HCT116 (cell line): ENCODE measurements around the gene ITGA11. TPM values are rescaled to one million over a fixed set of nuclear protein-coding genes. Genes with fewer than 3 reads are reported as not detected.

ENCODE experiments used
- ATAC-seq: fragments of 200-7000 bp; cut with Tn5 transposase; 2 replicates; pipeline ENCODE4 v1.9.1; 2020; ENCODE audit warnings: mild to moderate bottlenecking, moderate library complexity
- BruUV-seq: library from RNA; stranded (reverse); fragments of 400-500 nt; replicated peaks from 2 replicates; lab custom pipeline; 2021; lab: Mats Ljungman, UMichigan
- CTCF ChIA-PET: fragments of 300-600 bp; sonication (Branson Sonifier 250); formaldehyde crosslinking; loops from one replicate; lab custom pipeline; 2021; ENCODE audit warnings: antibody characterized with exemption; lab: Charles Lee
- POLR2A ChIA-PET: fragments of 300-600, 350-600 bp; sonication (Branson Sonifier 250); formaldehyde crosslinking; loops from one replicate; lab custom pipeline; 2021; ENCODE audit warnings: antibody characterized with exemption; lab: Charles Lee
- RAD21 ChIA-PET, 2 experiments: fragments of 300-600 bp; sonication (Branson Sonifier 250); formaldehyde crosslinking; loops; one replicate each; lab custom pipeline; 2023; ENCODE audit warnings: low total read pairs in 2 of 2; ENCODE audit not compliant: uncharacterized antibody in 2 of 2, unreplicated experiment in 2 of 2, low non-redundant PET in 1 of 2; lab: Charles Lee
- DNase-seq: peaks from one replicate; pipeline ENCODE4 v3.0.0-alpha.2; 2010; ENCODE audit warnings: low read depth, low spot score
- H2AFZ ChIP-seq: fragments of 200-600 bp; shearing (Covaris generic), sonication (generic); 2 replicates; pipeline ENCODE4 v1.6.1; 2017; ENCODE audit warnings: low read depth, mixed run types, mixed read lengths, antibody characterized with exemption, low read length; ENCODE audit not compliant: poor library complexity, severe bottlenecking
- H3K27ac ChIP-seq: 2 replicates; pipeline ENCODE4 v1.5.1; 2012; ENCODE audit warnings: low read depth, low read length
- H3K27me3 ChIP-seq: fragments of 200-600 bp; sonication (generic); 2 replicates; pipeline ENCODE4 v1.6.1; 2016; ENCODE audit warnings: mixed run types, low read length, mixed read lengths; ENCODE audit not compliant: insufficient read depth
- H3K36me3 ChIP-seq, 2 experiments: fragments of 200-500 bp in 1 of 2; fragments of 200-600 bp in 1 of 2; sonication (Bioruptor generic) in 1 of 2; sonication (generic) in 1 of 2; 2 replicates each; pipeline versions ENCODE4 v1.5.1 to v1.6.1; 2014 to 2016; ENCODE audit warnings: low read length in 2 of 2, inconsistent platforms in 1 of 2, mixed read lengths in 1 of 2, mixed run types in 1 of 2; ENCODE audit not compliant: insufficient read depth in 2 of 2, control insufficient read depth in 1 of 2
- H3K4me1 ChIP-seq, 2 experiments: fragments of 200-600 bp in 1 of 2; sonication (generic) in 1 of 2; 2 replicates each; pipeline versions ENCODE4 v1.5.1 to v1.6.1; 2012 to 2017; ENCODE audit warnings: low read length in 2 of 2, inconsistent platforms in 1 of 2, mild to moderate bottlenecking in 1 of 2, mixed read lengths in 1 of 2, mixed run types in 1 of 2, moderate library complexity in 1 of 2; ENCODE audit not compliant: insufficient read depth in 2 of 2, control insufficient read depth in 1 of 2
- H3K4me2 ChIP-seq: fragments of 200-600 bp; sonication (generic); 2 replicates; pipeline ENCODE4 v1.6.1; 2017; ENCODE audit warnings: mixed run types, low read length, mixed read lengths
- H3K4me3 ChIP-seq, 2 experiments: fragments of 200-600 bp in 1 of 2; sonication (generic) in 1 of 2; replicated peaks in 1 of 2; 2 replicates each; pipeline ENCODE4 v1.5.1; 2011 to 2016; ENCODE audit warnings: low read length in 2 of 2, control low read depth in 1 of 2, low read depth in 1 of 2, mild to moderate bottlenecking in 1 of 2, mixed read lengths in 1 of 2, mixed run types in 1 of 2
- H3K79me2 ChIP-seq: fragments of 200-600 bp; sonication (generic); 2 replicates; pipeline ENCODE4 v1.6.1; 2017; ENCODE audit warnings: mild to moderate bottlenecking, mixed run types, low read length, moderate library complexity, mixed read lengths; ENCODE audit not compliant: insufficient read depth
- H3K9ac ChIP-seq: fragments of 200-600 bp; sonication (generic); 2 replicates; pipeline ENCODE4 v1.6.1; 2016; ENCODE audit warnings: low read length, mixed read lengths
- H3K9me2 ChIP-seq: fragments of 200-600 bp; sonication (generic), shearing (Covaris generic); 2 replicates; pipeline ENCODE4 v1.6.1; 2017; ENCODE audit warnings: mixed run types, mild to moderate bottlenecking, moderate library complexity; ENCODE audit not compliant: insufficient read depth
- H3K9me3 ChIP-seq, 2 experiments: fragments of 200-500 bp in 1 of 2; fragments of 200-600 bp in 1 of 2; sonication (Bioruptor generic) in 1 of 2; sonication (generic) in 1 of 2; 2 replicates each; pipeline ENCODE4 v1.6.1; 2014 to 2017; ENCODE audit warnings: low read length in 2 of 2, mixed read lengths in 2 of 2, inconsistent platforms in 1 of 2, low read depth in 1 of 2, mild to moderate bottlenecking in 1 of 2, mixed run types in 1 of 2, moderate library complexity in 1 of 2; ENCODE audit not compliant: control insufficient read depth in 1 of 2, insufficient read depth in 1 of 2
- H4K20me1 ChIP-seq: fragments of 200-600 bp; sonication (generic), shearing (Covaris generic); 2 replicates; pipeline ENCODE4 v1.6.1; 2017; ENCODE audit warnings: mixed run types, mild to moderate bottlenecking, moderate library complexity; ENCODE audit not compliant: insufficient read depth
- CBX3 ChIP-seq: IDR thresholded peaks from 2 replicates; pipeline ENCODE4 v1.6.1; 2012; ENCODE audit warnings: low read depth
- CEBPB ChIP-seq: IDR thresholded peaks from 2 replicates; pipeline ENCODE4 v1.6.1; 2012; ENCODE audit warnings: low read depth
- EGR1 ChIP-seq: IDR thresholded peaks from 2 replicates; pipeline ENCODE4 v1.6.1; 2012; ENCODE audit warnings: low read depth
- EZH2 ChIP-seq: fragments of 200-600 bp; sonication (generic); IDR thresholded peaks from 2 replicates; pipeline ENCODE4 v1.6.1; 2017; ENCODE audit warnings: antibody characterized with exemption, mixed run types
- JUND ChIP-seq: IDR thresholded peaks from 2 replicates; pipeline ENCODE4 v1.6.1; 2012
- POLR2AphosphoS5 ChIP-seq: IDR thresholded peaks from 2 replicates; pipeline ENCODE4 v1.6.1; 2011; ENCODE audit warnings: mild to moderate bottlenecking, low read depth, low read length, moderate library complexity
- SIN3A ChIP-seq: IDR thresholded peaks from 2 replicates; pipeline ENCODE4 v1.6.1; 2012; ENCODE audit warnings: low read depth
- SP1 ChIP-seq: IDR thresholded peaks from 2 replicates; pipeline ENCODE4 v1.6.1; 2012; ENCODE audit warnings: low read depth
- SRF ChIP-seq: IDR thresholded peaks from 2 replicates; pipeline ENCODE4 v1.6.1; 2012; ENCODE audit warnings: low read depth
- YY1 ChIP-seq: IDR thresholded peaks from 2 replicates; pipeline ENCODE4 v1.6.1; 2011; ENCODE audit warnings: low read length, low read depth, moderate library complexity, mild to moderate bottlenecking; ENCODE audit not compliant: insufficient replicate concordance; ENCODE audit errors: extremely low read depth
- ZFX ChIP-seq: fragments of 450-650 bp; IDR thresholded peaks from 2 replicates; pipeline ENCODE4 v1.6.1; 2017
- ZNF274 ChIP-seq: fragments of 200-500 bp; sonication (Bioruptor generic); IDR thresholded peaks from 2 replicates; pipeline ENCODE4 v1.6.1; 2014; ENCODE audit warnings: mild to moderate bottlenecking, low read depth, low read length, inconsistent platforms
- intact Hi-C: fragments of 100-400 bp; cut with micrococcal nuclease; formaldehyde crosslinking; loops from 2 replicates; pipeline ENCODE4 v1.10.0; 2022
- total RNA-seq: library from RNA; stranded (reverse); gene quantifications from one replicate; pipeline ENCODE4 v1.2.1, GENCODE V29; 2021; ENCODE audit not compliant: unreplicated experiment
- TF ChIP-seq, protein P1 (sequence below): IDR thresholded peaks from 2 replicates; pipeline ENCODE4 v1.6.1; 2011; ENCODE audit warnings: mild to moderate bottlenecking, low read length, moderate library complexity; ENCODE audit not compliant: insufficient replicate concordance; ENCODE audit errors: extremely low read depth
- TF ChIP-seq, protein P2 (sequence below): IDR thresholded peaks from 2 replicates; pipeline ENCODE4 v1.6.1; 2012; ENCODE audit warnings: low read depth

ITGA11 gene
- total RNA-seq, 1 experiment from 2014 or later: not detected

DNA sequence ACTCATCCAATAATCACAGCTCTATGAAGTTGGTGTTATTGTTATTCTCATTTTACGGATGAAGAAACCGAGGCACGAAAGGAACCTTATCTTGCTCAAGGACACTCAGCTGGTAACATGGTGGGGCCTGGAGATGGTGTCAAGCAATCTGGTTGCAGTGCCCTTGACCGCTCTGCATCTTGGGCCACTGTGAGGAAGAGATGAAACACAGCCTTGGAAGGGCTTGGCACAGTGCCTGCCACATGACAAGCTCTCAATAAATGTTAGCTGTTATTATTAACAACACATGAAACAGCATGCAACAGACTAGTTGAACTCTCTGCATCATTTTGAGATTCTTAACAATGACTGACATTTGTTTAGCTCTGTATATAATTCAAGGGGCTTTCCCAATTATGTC lies 10.1 kb upstream of the ITGA11 start:
- no peak for TF ChIP-seq EGR1
- no peak for TF ChIP-seq CEBPB
- no peak for TF ChIP-seq YY1
- TF ChIP-seq JUND: no peak
- no peak for TF ChIP-seq ZFX
- TF ChIP-seq ZNF274: no peak
- no peak for TF ChIP-seq SIN3A
- TF ChIP-seq SP1: no peak
- TF ChIP-seq, protein P1, sequence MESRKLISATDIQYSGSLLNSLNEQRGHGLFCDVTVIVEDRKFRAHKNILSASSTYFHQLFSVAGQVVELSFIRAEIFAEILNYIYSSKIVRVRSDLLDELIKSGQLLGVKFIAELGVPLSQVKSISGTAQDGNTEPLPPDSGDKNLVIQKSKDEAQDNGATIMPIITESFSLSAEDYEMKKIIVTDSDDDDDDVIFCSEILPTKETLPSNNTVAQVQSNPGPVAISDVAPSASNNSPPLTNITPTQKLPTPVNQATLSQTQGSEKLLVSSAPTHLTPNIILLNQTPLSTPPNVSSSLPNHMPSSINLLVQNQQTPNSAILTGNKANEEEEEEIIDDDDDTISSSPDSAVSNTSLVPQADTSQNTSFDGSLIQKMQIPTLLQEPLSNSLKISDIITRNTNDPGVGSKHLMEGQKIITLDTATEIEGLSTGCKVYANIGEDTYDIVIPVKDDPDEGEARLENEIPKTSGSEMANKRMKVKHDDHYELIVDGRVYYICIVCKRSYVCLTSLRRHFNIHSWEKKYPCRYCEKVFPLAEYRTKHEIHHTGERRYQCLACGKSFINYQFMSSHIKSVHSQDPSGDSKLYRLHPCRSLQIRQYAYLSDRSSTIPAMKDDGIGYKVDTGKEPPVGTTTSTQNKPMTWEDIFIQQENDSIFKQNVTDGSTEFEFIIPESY: no peak
- TF ChIP-seq, protein P2, sequence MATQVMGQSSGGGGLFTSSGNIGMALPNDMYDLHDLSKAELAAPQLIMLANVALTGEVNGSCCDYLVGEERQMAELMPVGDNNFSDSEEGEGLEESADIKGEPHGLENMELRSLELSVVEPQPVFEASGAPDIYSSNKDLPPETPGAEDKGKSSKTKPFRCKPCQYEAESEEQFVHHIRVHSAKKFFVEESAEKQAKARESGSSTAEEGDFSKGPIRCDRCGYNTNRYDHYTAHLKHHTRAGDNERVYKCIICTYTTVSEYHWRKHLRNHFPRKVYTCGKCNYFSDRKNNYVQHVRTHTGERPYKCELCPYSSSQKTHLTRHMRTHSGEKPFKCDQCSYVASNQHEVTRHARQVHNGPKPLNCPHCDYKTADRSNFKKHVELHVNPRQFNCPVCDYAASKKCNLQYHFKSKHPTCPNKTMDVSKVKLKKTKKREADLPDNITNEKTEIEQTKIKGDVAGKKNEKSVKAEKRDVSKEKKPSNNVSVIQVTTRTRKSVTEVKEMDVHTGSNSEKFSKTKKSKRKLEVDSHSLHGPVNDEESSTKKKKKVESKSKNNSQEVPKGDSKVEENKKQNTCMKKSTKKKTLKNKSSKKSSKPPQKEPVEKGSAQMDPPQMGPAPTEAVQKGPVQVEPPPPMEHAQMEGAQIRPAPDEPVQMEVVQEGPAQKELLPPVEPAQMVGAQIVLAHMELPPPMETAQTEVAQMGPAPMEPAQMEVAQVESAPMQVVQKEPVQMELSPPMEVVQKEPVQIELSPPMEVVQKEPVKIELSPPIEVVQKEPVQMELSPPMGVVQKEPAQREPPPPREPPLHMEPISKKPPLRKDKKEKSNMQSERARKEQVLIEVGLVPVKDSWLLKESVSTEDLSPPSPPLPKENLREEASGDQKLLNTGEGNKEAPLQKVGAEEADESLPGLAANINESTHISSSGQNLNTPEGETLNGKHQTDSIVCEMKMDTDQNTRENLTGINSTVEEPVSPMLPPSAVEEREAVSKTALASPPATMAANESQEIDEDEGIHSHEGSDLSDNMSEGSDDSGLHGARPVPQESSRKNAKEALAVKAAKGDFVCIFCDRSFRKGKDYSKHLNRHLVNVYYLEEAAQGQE: no peak
- TF ChIP-seq POLR2AphosphoS5: no peak
- no peak for TF ChIP-seq CBX3
- no peak for TF ChIP-seq SRF
- TF ChIP-seq EZH2: no peak
- TF ChIP-seq, all 23 proteins: peak for 0
- ChIA-PET POLR2A (no interaction called here), RAD21 (no interaction called here), CTCF (interaction anchor here (1.0 kb wide), 1 partner anchor 136 kb away, joined by 3 read pairs; no protein-coding TSS in a partner anchor)
- peaks cover 0 to 4% of the 10 kb centered on the region in 2 experiments; a peak in 1 of 4 replicates for H3K9me3 ChIP-seq
- ATAC-seq (no peak), DNase-seq (no peak)
- H4K20me1 ChIP-seq: no peaks in the 10 kb centered on the region
- H3K4me1 ChIP-seq: peaks cover 0 to 1% of the 10 kb centered on the region in 2 experiments; a peak in 1 of 4 replicates
- H3K79me2 ChIP-seq: no peaks in the 10 kb centered on the region
- no peak overlapping the region for H3K4me2 ChIP-seq
- H3K27ac ChIP-seq: no peak overlapping the region
- peaks cover 22% of the 10 kb centered on the region for H3K27me3 ChIP-seq
- no peaks in the 10 kb centered on the region for H3K36me3 ChIP-seq
- no peak overlapping the region for H3K9ac ChIP-seq
- intact Hi-C loops: no loop called here
- no peak overlapping the region for H2AFZ ChIP-seq
- H3K9me2 ChIP-seq: no peaks in the 10 kb centered on the region
- BruUV-seq: no TSS peak
- H3K4me3 ChIP-seq: no peak overlapping the region
